Caco-2 (cell line): Measurements from ENCODE around the gene TBXA2R. TPM values are rescaled to one million over a fixed set of nuclear protein-coding genes. Genes with fewer than 3 reads are reported as not detected.

ENCODE experiments used
- BruUV-seq: library from RNA; stranded (reverse); fragments of 400-500 nt; replicated peaks from 2 replicates; lab custom pipeline; 2021; lab: Mats Ljungman, UMichigan
- CTCF ChIA-PET: fragments of 300-600 bp; sonication (Branson Sonifier 250); formaldehyde crosslinking; loops from one replicate; lab custom pipeline; 2022; ENCODE audit warnings: antibody characterized with exemption; lab: Charles Lee
- POLR2A ChIA-PET: fragments of 300-600 bp; sonication (Branson Sonifier 250); formaldehyde crosslinking; loops from one replicate; lab custom pipeline; 2022; ENCODE audit warnings: antibody characterized with exemption; lab: Charles Lee
- DNase-seq, 2 experiments: peaks; one replicate each; pipeline versions ENCODE4 v3.0.0 to v3.0.0-alpha.2; 2020 to 2022
- H3K27me3 ChIP-seq: replicated peaks from 2 replicates; pipeline ENCODE4 v1.6.0; 2011; ENCODE audit warnings: low read length; ENCODE audit not compliant: control insufficient read depth, insufficient read depth
- H3K36me3 ChIP-seq: 2 replicates; pipeline ENCODE4 v1.5.1; 2011; ENCODE audit warnings: low read length; ENCODE audit not compliant: control insufficient read depth, insufficient read depth
- H3K4me1 ChIP-seq: fragments of 250-450 bp; sonication (Bioruptor Pico); 2 replicates; pipeline ENCODE4 v1.5.1; 2020; ENCODE audit warnings: mild to moderate bottlenecking
- H3K4me3 ChIP-seq: 2 replicates; pipeline ENCODE4 v1.5.1; 2011; ENCODE audit warnings: low read depth, mild to moderate bottlenecking, control low read depth, low read length
- H3K9me3 ChIP-seq: fragments of 250-450 bp; sonication (Bioruptor Pico); 2 replicates; pipeline ENCODE4 v1.5.1; 2020; ENCODE audit warnings: mild to moderate bottlenecking, moderate library complexity
- H3K27ac Mint-ChIP-seq: one replicate; pipeline ENCODE4 v1.8.0; 2022; ENCODE audit warnings: mixed read lengths; ENCODE audit not compliant: unreplicated experiment
- H3K27me3 Mint-ChIP-seq: one replicate; pipeline ENCODE4 v1.8.0; 2022; ENCODE audit warnings: mixed read lengths; ENCODE audit not compliant: insufficient read depth, unreplicated experiment
- H3K36me3 Mint-ChIP-seq: one replicate; pipeline ENCODE4 v1.8.0; 2022; ENCODE audit warnings: mild to moderate bottlenecking, mixed read lengths; ENCODE audit not compliant: insufficient read depth, unreplicated experiment
- H3K4me1 Mint-ChIP-seq: one replicate; pipeline ENCODE4 v1.8.0; 2022; ENCODE audit warnings: low read depth, mixed read lengths; ENCODE audit not compliant: unreplicated experiment
- H3K4me3 Mint-ChIP-seq: one replicate; pipeline ENCODE4 v1.8.0; 2022; ENCODE audit warnings: mild to moderate bottlenecking, moderate library complexity, mixed read lengths; ENCODE audit not compliant: unreplicated experiment
- H3K9me3 Mint-ChIP-seq: one replicate; pipeline ENCODE4 v1.8.0; 2022; ENCODE audit warnings: mixed read lengths; ENCODE audit not compliant: unreplicated experiment
- intact Hi-C: fragments of 100-400 bp; cut with micrococcal nuclease; formaldehyde crosslinking; loops from one replicate; pipeline ENCODE4 v1.10.0; 2022; ENCODE audit not compliant: unreplicated experiment
- total RNA-seq: library from RNA; stranded (reverse); gene quantifications from 2 replicates; pipeline ENCODE4 v1.2.3, GENCODE V29; 2022
- TF ChIP-seq, protein P1 (sequence below), 2 experiments: fragments of 200-600 bp in 1 of 2; IDR thresholded peaks; 1 replicate in 1 of 2; 2 replicates in 1 of 2; pipeline versions ENCODE4 v1.5.1 to v1.8.0; 2011 to 2022; ENCODE audit warnings: antibody characterized with exemption in 1 of 2, control low read depth in 1 of 2, inconsistent platforms in 1 of 2, low read depth in 1 of 2, low read length in 1 of 2, mild to moderate bottlenecking in 1 of 2, moderate library complexity in 1 of 2; ENCODE audit not compliant: insufficient read depth in 1 of 2, severe bottlenecking in 1 of 2, unreplicated experiment in 1 of 2

TBXA2R gene
- total RNA-seq, 1 experiment from 2014 or later = 0.11 TPM

DNA sequence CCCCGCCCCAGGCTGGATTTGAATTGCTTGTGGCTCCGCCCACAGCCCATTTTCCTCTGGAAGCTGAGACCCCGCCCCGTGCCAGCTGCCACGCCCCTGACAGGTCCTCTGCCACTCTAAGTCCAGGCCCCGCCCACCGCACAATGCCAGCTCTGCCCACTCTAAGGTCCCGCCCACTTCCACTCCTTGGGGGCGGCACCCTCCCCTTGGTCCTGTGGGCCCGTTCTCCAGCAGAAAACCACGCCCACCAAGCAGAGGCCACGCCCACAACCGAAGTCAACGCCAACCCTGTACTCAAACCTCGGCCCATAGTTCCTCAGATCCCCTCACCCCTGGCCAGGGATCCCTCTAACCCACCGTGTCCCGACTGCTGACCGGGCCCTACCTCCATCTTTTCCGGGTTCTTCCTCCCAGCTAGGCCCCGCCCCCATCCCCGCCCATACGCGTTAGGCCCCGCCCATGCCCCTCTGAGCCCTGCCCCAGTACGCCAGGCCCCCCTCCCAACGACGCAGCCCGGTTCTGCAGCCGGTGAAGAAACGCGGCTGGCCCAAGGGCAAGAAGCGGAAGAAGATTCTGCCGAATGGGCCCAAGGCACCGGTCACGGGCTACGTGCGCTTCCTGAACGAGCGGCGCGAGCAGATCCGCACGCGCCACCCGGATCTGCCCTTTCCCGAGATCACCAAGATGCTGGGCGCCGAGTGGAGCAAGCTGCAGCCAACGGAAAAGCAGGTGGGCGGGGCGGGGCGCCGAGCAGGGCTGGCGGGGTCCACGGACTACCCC lies 32.6 kb downstream of the TBXA2R start:
- Histone ChIP-seq H3K9me3 (no peaks in the 10 kb centered on the region), H3K36me3 (no peaks in the 10 kb centered on the region), H3K4me1 (no peaks in the 10 kb centered on the region), H3K27me3 (no peaks in the 10 kb centered on the region), H3K4me3 (peak overlapping the region; percentile 89)
- BruUV-seq = no TSS peak
- TF ChIP-seq, protein P1, sequence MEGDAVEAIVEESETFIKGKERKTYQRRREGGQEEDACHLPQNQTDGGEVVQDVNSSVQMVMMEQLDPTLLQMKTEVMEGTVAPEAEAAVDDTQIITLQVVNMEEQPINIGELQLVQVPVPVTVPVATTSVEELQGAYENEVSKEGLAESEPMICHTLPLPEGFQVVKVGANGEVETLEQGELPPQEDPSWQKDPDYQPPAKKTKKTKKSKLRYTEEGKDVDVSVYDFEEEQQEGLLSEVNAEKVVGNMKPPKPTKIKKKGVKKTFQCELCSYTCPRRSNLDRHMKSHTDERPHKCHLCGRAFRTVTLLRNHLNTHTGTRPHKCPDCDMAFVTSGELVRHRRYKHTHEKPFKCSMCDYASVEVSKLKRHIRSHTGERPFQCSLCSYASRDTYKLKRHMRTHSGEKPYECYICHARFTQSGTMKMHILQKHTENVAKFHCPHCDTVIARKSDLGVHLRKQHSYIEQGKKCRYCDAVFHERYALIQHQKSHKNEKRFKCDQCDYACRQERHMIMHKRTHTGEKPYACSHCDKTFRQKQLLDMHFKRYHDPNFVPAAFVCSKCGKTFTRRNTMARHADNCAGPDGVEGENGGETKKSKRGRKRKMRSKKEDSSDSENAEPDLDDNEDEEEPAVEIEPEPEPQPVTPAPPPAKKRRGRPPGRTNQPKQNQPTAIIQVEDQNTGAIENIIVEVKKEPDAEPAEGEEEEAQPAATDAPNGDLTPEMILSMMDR (IDR thresholded peaks at IDR 0.05; ENCODE audit: insufficient read depth in 1 of 2, low read depth in 1 of 2, low read length in 1 of 2, severe bottlenecking in 1 of 2, unreplicated experiment in 1 of 2) = no peak
- ChIA-PET CTCF (no interaction called here), POLR2A (interaction anchor here (0.7 kb wide), 1 partner anchor 394 kb away, joined by 4 read pairs; no protein-coding TSS in a partner anchor)
- Mint-ChIP-seq H3K27me3 (no peaks in the 10 kb centered on the region), H3K4me1 (no peaks in the 10 kb centered on the region), H3K9me3 (no peaks in the 10 kb centered on the region), H3K36me3 (peaks cover 23% of the 10 kb centered on the region), H3K4me3 (peak overlapping the region; percentile 71), H3K27ac (no peak overlapping the region)
- peak; percentile 86 to 88 for DNase-seq
- intact Hi-C loops = no loop called here

DNA sequence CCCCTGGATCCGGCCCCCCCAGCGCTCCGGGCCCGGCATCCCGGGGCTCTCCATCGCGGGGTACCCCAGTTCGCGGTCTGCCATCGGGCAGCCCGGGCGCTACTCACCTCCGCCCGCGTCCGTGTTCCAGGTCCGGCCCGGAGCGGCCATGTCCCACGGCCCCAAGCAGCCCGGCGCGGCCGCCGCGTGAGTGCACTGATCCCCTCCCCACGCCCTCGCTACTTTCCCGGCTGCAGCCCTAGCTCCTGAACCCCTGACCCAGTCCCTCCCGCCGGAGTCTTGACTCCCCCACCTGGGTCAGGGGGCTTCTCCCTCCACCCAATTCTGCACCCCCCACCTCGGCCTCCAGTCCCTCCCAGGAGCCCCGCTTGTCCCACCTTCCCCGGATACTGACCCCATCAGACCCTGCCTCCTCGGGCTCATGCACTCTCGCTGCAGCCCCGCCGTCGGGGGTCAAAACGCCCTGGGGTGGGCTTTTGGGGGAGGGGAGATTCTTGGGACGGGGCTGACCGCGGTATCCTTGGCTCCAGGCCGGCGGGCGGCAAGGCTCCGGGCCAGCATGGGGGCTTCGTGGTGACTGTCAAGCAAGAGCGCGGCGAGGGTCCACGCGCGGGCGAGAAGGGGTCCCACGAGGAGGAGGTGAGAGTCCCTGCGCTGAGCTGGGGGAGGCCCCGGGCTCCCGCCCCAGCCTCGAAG lies 33.4 kb downstream of the TBXA2R start:
- BruUV-seq = no TSS peak
- Histone ChIP-seq H3K4me3 (peak overlapping the region; percentile 89), H3K27me3 (no peaks in the 10 kb centered on the region), H3K4me1 (no peaks in the 10 kb centered on the region), H3K9me3 (no peaks in the 10 kb centered on the region), H3K36me3 (no peaks in the 10 kb centered on the region)
- ChIA-PET POLR2A (interaction anchor here (0.7 kb wide), 1 partner anchor 395 kb away, joined by 4 read pairs; no protein-coding TSS in a partner anchor), CTCF (no interaction called here)
- peak in 1 of 2 experiments; percentile 35 for DNase-seq
- Mint-ChIP-seq H3K36me3 (peaks cover 23% of the 10 kb centered on the region), H3K27ac (no peak overlapping the region), H3K27me3 (no peaks in the 10 kb centered on the region), H3K9me3 (no peaks in the 10 kb centered on the region), H3K4me1 (no peaks in the 10 kb centered on the region), H3K4me3 (peak overlapping the region; percentile 71)
- intact Hi-C loops = no loop called here
- TF ChIP-seq, protein P1 (IDR thresholded peaks at IDR 0.05; ENCODE audit: insufficient read depth in 1 of 2, low read depth in 1 of 2, low read length in 1 of 2, severe bottlenecking in 1 of 2, unreplicated experiment in 1 of 2) = no peak

DNA sequence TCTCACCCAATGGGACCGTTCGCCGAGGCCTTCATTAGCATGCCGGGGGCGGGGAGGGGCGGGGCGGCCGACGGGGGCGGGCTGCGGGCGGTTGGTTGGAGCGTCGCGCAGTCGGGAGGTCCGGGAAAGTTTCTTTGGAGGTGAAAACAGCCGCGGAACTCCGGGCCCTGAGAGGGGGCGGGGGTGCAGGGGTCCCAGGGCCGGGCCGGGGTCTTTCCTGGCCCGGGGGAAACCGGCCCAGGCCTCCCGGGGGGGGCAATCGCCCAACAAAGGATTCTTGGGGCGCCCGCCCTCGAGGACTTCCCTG lies 33.9 kb downstream of the TBXA2R start, which contains the start of gene HMG20B:
Gene HMG20B, plus strand, starts transcription at position 90 of the 307 bp plus-strand sequence. CDS start 366 bp downstream, outside the sequence.
- H3K27ac Mint-ChIP-seq = no peak within 1 kb of the TSS
- H3K9me3 ChIP-seq = no peaks in the 10 kb centered on the region
- no peaks in the 10 kb centered on the region for H3K4me1 Mint-ChIP-seq
- no peak for DNase-seq
- ChIA-PET POLR2A (no interaction called here), CTCF (no interaction called here)
- intact Hi-C loops = loop anchor here (1.0 kb wide), 1 partner anchor 16 kb away; the partner anchor contains the start of gene MFSD12
- H3K36me3 Mint-ChIP-seq = peaks cover 23% of the 10 kb centered on the region
- BruUV-seq = no TSS peak
- no peaks in the 10 kb centered on the region for H3K4me1 ChIP-seq
- peak within 1 kb of the TSS; percentile 89 for H3K4me3 ChIP-seq
- H3K36me3 ChIP-seq = no peaks in the 10 kb centered on the region
- TF ChIP-seq, protein P1 (IDR thresholded peaks at IDR 0.05; ENCODE audit: insufficient read depth in 1 of 2, low read depth in 1 of 2, low read length in 1 of 2, severe bottlenecking in 1 of 2, unreplicated experiment in 1 of 2) = no peak
- no peaks in the 10 kb centered on the region for H3K27me3 ChIP-seq
- no peaks in the 10 kb centered on the region for H3K9me3 Mint-ChIP-seq
- peak within 1 kb of the TSS; percentile 71 for H3K4me3 Mint-ChIP-seq
- no peaks in the 10 kb centered on the region for H3K27me3 Mint-ChIP-seq
